ENCODE measurements around the gene TTF1. TPM values are rescaled to one million over a fixed set of nuclear protein-coding genes. Genes with fewer than 3 reads are reported as not detected.

TTF1 gene
- total RNA-seq, 4 donors from 2014 or later = 6.4 to 14.2 (median 9.4) TPM

GRCh38 chr9:132423503-132423902 lies 16.9 kb upstream of the TTF1 start:
- no peaks in the 10 kb centered on the region for H3K9me3 ChIP-seq
- TF ChIP-seq EP300 (IDR thresholded peaks at IDR 0.05; ENCODE audit: low read depth) (no peak), POLR2A (IDR thresholded peaks at IDR 0.05) (no peak), POLR2AphosphoS5 (IDR thresholded peaks at IDR 0.05) (no peak), CTCF (IDR thresholded peaks at IDR 0.05) (no peak)
- no peak overlapping the region for H3K27ac ChIP-seq
- no peaks in the 10 kb centered on the region for H3K4me1 ChIP-seq
- in situ Hi-C loops (cut with MboI; ENCODE audit: low pct_ligation_motif_present in 1 of 4, low pct_unique_long_range_greater_than_20kb in 1 of 4, low sequenced_read_pairs in 3 of 4) (loop anchor here in 2 of 4 donors (25.0 kb wide), 1 partner anchor 389 kb away; no protein-coding TSS in a partner anchor), intact Hi-C loops (cut with DNase I; ENCODE audit: low total_unique reads) (no loop called here)
- no peaks in the 10 kb centered on the region for H3K36me3 ChIP-seq
- no peak overlapping the region for H3K4me3 ChIP-seq
- H3K27me3 ChIP-seq = peaks cover 93% of the 10 kb centered on the region
- WGBS, 2 donors (ENCODE audit: low coverage in 1 of 2) = 67 to 71% methylated on average over 3 to 5 of the region's 5 CpGs
- DNase-seq = no peak

GRCh38 chr9:132422574-132422973 lies 15.9 kb upstream of the TTF1 start:
- in situ Hi-C loops (cut with MboI; ENCODE audit: low pct_ligation_motif_present in 1 of 4, low pct_unique_long_range_greater_than_20kb in 1 of 4, low sequenced_read_pairs in 3 of 4) (loop anchor here in 2 of 4 donors (25.0 kb wide), 1 partner anchor 390 kb away; no protein-coding TSS in a partner anchor), intact Hi-C loops (cut with DNase I; ENCODE audit: low total_unique reads) (no loop called here)
- H3K27ac ChIP-seq = no peak overlapping the region
- DNase-seq = no peak
- no peaks in the 10 kb centered on the region for H3K9me3 ChIP-seq
- TF ChIP-seq EP300 (IDR thresholded peaks at IDR 0.05; ENCODE audit: low read depth) = no peak
- no peak for TF ChIP-seq POLR2AphosphoS5 (IDR thresholded peaks at IDR 0.05)
- no peak for TF ChIP-seq CTCF (IDR thresholded peaks at IDR 0.05)
- TF ChIP-seq POLR2A (IDR thresholded peaks at IDR 0.05) = no peak
- no peak overlapping the region for H3K4me3 ChIP-seq
- H3K36me3 ChIP-seq = no peaks in the 10 kb centered on the region
- 17 to 37% methylated on average over 2 to 5 of the region's 5 CpGs for WGBS, 2 donors (ENCODE audit: low coverage in 1 of 2)
- peaks cover 93% of the 10 kb centered on the region for H3K27me3 ChIP-seq
- H3K4me1 ChIP-seq = no peaks in the 10 kb centered on the region

GRCh38 chr9:132418726-132419363 lies 12.2 kb upstream of the TTF1 start:
- intact Hi-C loops (cut with DNase I; ENCODE audit: low total_unique reads) (no loop called here), in situ Hi-C loops (cut with MboI; ENCODE audit: low pct_ligation_motif_present in 1 of 4, low pct_unique_long_range_greater_than_20kb in 1 of 4, low sequenced_read_pairs in 3 of 4) (loop anchor here in 3 of 4 donors (10.0 to 25.0 kb wide), 2 partner anchors 386 to 393 kb away; no protein-coding TSS in a partner anchor)
- Histone ChIP-seq H3K27me3 (peaks cover 92% of the 10 kb centered on the region), H3K4me1 (no peaks in the 10 kb centered on the region), H3K4me3 (no peak overlapping the region), H3K27ac (no peak overlapping the region), H3K36me3 (no peaks in the 10 kb centered on the region), H3K9me3 (no peaks in the 10 kb centered on the region)
- TF ChIP-seq CTCF (IDR thresholded peaks at IDR 0.05) (no peak), POLR2AphosphoS5 (IDR thresholded peaks at IDR 0.05) (no peak)
- WGBS, 2 donors (ENCODE audit: low coverage in 1 of 2) = 24 to 60% methylated on average over 3 to 5 of the region's 5 CpGs
- DNase-seq = no peak

GRCh38 chr9:132415181-132415580 lies 8.5 kb upstream of the TTF1 start:
- Histone ChIP-seq H3K36me3 (no peaks in the 10 kb centered on the region), H3K9me3 (no peaks in the 10 kb centered on the region), H3K4me1 (peaks cover 8 to 14% (median 11%) of the 10 kb centered on the region in 4 donors), H3K4me3 (no peak overlapping the region), H3K27me3 (peaks cover 98% of the 10 kb centered on the region), H3K27ac (no peak overlapping the region)
- in situ Hi-C loops (cut with MboI; ENCODE audit: low pct_ligation_motif_present in 1 of 4, low pct_unique_long_range_greater_than_20kb in 1 of 4, low sequenced_read_pairs in 3 of 4) = loop anchor here in 3 of 4 donors (10.0 to 25.0 kb wide), 2 partner anchors 390 to 397 kb away; no protein-coding TSS in a partner anchor
- intact Hi-C loops (cut with DNase I; ENCODE audit: low total_unique reads) = no loop called here
- 25 to 28% methylated on average over 5 to 12 of the region's 12 CpGs for WGBS, 2 donors (ENCODE audit: low coverage in 1 of 2)
- no peak for DNase-seq
- TF ChIP-seq POLR2AphosphoS5 (IDR thresholded peaks at IDR 0.05) (no peak), CTCF (IDR thresholded peaks at IDR 0.05) (no peak), EP300 (IDR thresholded peaks at IDR 0.05; ENCODE audit: low read depth) (no peak), POLR2A (IDR thresholded peaks at IDR 0.05) (no peak)
